HG03045 (cell line): Measurements from ENCODE around the gene JAKMIP1.
"Not testable (repeated sequence)": the region's sequence is repeated elsewhere in the genome, so short reads cannot be mapped to it uniquely, and the experiment has no call there.

ENCODE experiments used
- ATAC-seq: cut with Tn5 transposase; IDR thresholded peaks from one replicate; pipeline ENCODE4 v1.9.1; 2021; ENCODE audit warnings: mild to moderate bottlenecking, moderate library complexity; ENCODE audit not compliant: unreplicated experiment

The JAKMIP1 gene

GRCh38 chr4:6150046-6150735, 50.2 kb downstream of the JAKMIP1 start:
- no peak for ATAC-seq

DNA sequence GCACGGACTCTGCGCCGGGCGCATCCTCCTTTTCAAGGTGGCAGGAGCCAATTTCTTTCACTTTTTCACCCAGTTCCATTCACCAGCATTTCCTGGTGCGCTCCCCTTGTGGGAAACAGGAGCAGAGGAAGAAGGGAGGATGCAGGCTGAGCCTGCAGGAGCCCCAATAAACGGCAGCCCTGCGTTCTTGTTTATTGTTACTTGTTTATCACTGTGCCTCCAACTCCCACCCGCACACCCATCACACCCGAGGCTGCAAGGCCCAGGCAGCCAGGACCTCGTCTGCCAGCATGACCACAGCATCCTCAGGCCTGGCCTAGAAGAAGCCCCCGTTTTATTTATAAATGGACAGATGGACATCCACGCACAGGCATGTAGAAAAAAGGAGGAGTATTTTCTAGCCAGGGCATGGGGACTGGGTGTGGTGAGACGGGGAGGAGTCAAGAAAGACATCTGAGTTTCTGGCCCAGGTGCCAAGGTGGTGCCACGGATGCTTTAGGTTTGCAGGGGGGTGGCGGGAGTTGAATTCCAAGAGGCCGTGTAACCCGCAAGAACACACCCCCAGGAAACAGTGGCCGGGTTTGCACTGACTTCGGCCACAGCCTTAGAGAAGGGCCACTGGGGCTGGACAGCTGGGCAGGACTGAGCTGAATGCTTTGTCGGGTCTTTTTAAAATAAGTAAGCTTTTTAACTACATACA, 51.7 kb downstream of the JAKMIP1 start:
- no peak for ATAC-seq

DNA sequence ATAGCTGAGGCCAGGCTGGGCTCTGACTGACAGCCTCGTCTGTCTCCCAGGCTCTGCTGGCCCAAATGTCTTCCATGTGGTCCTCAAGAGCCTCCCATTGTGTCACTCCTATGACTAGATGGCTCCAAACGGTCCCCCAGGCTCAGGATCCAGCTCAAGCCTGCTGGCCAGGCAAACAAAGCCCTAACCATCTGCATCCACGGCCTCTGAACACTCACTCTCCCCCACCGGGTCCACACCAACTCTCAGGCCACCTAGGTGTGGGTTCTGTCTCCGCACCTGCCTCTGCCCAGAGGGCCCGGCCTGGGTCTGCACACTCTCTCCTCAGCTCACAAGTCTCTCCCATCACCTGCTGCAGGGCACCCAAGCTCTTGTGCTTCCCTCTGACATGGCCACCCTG, 52.9 kb downstream of the JAKMIP1 start:
- no peak for ATAC-seq

- ATAC-seq, result no peak
These were observed 56.7 kb downstream of the JAKMIP1 start for GRCh38 chr4:6143603-6144181.

DNA sequence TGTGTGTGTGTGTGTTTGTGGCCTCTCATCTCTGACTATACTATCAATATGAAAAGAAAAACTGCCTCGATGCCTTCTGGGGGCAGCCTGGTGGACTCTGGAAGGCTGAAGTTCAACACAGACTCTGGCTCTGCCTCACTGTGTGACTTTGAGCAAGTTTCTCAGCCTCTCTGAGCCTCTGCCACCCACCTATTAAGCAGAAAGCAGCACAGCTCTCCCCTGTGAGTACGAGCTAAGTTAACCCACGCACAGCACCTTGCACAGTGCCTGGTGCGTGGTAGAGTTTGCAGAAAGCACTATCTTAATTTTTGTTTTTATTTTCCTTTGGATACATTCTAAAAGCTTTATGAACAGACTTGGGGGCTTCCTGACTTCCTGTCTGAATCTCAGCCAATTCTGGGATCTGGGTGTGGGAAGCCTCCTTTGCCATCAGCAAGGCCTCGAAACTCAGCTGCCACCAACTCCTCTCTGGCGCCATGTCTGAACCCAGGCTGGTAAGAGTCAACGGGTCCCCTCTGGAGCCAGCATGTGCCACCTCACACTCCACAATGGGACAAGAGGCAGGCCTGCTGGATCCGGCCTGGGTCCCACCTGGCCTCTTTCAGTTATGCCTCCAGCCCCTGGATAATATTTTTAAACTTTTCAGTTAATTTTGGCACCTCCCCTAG, 57.3 kb downstream of the JAKMIP1 start:
- no peak for ATAC-seq

GRCh38 chr4:6142511-6142910, 57.8 kb downstream of the JAKMIP1 start:
- no peak for ATAC-seq

DNA sequence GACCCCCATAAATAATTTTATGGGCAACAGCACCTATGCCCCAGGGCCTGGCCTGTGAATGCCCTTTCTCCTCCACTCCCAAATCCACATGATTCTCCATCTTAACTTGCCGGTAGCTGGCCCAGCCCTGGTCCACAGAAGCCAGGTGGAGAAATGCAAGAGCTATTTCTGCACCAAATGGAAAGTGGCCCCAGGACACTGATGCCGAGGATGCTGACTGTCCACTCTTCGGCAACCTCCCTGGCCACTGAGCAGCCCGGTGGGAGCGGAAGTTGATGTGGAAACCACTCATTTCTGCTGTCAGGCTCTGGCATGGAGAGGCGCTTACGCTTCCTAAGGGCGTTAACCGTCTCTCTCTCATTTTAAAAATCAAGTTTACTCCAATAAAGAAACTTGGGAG, 58.8 kb downstream of the JAKMIP1 start:
- no peak for ATAC-seq

GRCh38 chr4:6141021-6141420, 59.3 kb downstream of the JAKMIP1 start:
- not testable (repeated sequence) for ATAC-seq

DNA sequence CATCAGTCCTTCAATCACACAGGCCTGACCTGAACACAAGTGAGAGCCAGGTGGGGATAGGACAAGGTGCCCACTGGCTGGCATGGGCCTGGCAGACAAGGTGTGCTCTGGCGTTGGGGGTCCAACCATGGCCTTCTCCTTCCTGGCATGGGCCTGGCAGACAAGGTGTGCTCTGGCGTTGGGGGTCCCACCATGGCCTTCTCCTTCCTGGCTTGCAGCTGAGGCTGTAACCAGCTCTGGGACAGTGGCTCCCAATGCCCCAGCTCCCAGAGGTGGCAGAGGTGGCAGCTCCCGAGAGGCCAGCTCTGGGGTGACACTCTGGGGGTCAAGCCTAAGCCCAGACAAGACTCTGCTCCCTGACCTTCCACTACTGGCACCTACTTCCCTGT, 62.6 kb downstream of the JAKMIP1 start:
- no peak for ATAC-seq

- ATAC-seq, result no peak
These were observed 63.2 kb downstream of the JAKMIP1 start for GRCh38 chr4:6137027-6137746.

GRCh38 chr4:6134612-6135220, 65.6 kb downstream of the JAKMIP1 start:
- ATAC-seq, result peak; percentile 87

DNA sequence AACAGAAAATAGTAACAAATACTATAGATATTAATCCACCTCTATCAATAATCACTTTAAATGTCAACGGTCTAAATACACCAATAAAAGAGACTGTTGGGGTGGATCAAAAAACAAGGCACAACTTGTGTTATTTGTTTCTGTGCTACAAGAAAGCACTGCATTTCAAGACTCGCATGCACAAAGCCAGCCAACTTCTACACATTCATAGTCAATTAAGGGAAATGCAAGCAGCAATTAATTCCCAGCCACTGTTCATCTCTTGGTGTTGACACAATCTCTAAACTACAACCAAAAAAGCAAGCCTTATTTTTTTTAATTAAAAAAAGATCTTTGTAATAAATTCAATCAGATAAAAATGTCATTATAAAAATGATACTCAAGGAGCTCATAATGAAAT, 67.6 kb downstream of the JAKMIP1 start:
- no peak for ATAC-seq

DNA sequence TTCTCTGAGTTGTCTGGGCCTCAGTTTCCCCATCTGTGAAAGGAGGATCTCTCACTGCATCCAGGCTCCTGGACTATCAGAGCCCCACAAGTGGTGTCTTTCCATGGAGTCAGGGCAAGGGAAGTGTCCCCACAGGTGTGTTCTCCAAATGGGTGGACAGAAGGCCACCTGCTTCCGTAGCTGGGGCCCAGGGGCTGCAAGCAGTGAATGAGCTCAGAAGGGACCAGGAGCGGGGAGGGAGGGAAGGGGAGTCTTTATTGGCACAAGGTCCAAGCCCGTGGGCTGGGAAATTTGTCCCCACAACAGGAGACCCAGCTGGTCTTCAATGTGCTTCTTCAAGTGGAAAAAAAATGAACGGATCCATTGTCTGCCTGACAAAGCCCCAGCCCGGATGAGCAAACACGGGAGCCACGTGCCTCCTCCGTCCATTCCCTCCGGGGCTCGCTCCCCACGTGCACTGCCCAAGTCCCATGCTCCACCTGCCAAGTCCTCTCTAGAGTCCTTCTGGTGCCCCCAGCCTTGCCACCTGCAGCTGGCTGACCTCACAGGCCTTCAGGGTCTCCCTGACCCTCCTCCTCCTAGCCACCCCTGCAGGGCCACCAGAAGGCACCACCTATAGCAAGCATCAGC, 72.0 kb downstream of the JAKMIP1 start:
- no peak for ATAC-seq

GRCh38 chr4:6126971-6127745, 73.2 kb downstream of the JAKMIP1 start:
- no peak for ATAC-seq

GRCh38 chr4:6125103-6125651, 75.2 kb downstream of the JAKMIP1 start:
- ATAC-seq, result no peak

- ATAC-seq, result no peak
These were observed 75.8 kb downstream of the JAKMIP1 start for GRCh38 chr4:6124386-6125102.

GRCh38 chr4:6123976-6124375, 76.4 kb downstream of the JAKMIP1 start:
- ATAC-seq, result no peak

- no peak for ATAC-seq
These were observed 76.8 kb downstream of the JAKMIP1 start for GRCh38 chr4:6123541-6123940.

DNA sequence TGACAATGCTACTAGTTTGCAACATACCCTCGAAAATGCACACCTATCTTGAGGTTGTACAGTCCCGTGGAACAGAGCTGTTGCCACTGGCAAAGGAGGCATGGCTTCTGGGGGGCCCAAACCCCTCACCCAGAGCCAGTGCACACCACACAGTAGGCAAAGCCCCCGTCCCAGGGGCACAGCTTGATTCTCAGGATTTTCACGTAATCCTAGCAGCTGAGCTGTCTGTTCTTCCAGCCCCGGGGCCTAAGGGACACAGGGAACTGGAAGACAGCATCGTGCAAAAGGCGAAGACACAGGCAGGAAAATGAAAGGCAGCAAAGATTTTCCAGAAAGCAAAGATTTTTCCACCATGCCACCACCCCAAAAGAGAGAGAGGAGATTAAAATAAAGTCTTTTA, 77.2 kb downstream of the JAKMIP1 start:
- no peak for ATAC-seq
